ENCODE results near the gene TRPV3.

DNA sequence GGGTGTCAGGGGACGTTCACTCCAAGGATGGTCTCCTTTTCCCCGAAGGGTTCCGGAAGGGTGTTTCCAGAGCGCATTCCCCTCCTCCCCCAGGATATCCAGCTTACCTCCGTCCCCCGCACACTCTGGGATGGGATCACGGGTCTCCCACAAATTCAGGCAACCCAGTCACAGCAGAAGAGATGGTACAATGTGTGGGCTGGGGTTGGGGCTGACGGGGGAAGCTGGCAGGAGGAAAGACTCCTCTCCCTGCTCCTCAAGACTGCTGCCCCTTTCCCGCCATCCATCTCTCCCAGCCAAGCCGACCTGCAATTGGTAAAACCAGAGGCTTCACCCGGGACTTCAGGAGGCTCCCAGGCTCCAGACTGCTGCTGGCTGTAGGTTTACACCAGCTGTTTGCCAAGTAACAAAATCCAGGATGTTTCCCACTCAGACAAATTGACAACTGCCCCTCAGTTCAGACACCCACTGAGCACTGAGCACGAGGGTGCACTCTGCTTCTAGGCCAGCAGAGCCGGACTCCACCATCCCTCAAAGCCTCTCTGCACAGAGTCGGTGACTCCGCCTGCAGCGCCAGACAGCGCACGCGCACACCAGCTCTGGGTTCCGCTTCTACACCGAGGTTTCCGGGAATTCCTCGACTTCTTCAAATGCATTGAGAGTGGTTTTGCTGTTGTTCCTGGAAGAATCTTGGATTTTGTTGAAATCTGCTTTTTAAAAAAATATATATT, 44.1 kb downstream of the TRPV3 start:
- TF ChIP-seq ZNF274 (IDR thresholded peaks at IDR 0.05; ENCODE audit: low read depth, low read length), result no peak
- TF ChIP-seq, protein P1, sequence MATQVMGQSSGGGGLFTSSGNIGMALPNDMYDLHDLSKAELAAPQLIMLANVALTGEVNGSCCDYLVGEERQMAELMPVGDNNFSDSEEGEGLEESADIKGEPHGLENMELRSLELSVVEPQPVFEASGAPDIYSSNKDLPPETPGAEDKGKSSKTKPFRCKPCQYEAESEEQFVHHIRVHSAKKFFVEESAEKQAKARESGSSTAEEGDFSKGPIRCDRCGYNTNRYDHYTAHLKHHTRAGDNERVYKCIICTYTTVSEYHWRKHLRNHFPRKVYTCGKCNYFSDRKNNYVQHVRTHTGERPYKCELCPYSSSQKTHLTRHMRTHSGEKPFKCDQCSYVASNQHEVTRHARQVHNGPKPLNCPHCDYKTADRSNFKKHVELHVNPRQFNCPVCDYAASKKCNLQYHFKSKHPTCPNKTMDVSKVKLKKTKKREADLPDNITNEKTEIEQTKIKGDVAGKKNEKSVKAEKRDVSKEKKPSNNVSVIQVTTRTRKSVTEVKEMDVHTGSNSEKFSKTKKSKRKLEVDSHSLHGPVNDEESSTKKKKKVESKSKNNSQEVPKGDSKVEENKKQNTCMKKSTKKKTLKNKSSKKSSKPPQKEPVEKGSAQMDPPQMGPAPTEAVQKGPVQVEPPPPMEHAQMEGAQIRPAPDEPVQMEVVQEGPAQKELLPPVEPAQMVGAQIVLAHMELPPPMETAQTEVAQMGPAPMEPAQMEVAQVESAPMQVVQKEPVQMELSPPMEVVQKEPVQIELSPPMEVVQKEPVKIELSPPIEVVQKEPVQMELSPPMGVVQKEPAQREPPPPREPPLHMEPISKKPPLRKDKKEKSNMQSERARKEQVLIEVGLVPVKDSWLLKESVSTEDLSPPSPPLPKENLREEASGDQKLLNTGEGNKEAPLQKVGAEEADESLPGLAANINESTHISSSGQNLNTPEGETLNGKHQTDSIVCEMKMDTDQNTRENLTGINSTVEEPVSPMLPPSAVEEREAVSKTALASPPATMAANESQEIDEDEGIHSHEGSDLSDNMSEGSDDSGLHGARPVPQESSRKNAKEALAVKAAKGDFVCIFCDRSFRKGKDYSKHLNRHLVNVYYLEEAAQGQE (IDR thresholded peaks at IDR 0.05; ENCODE audit: low read depth), result no peak
- TF ChIP-seq POLR2AphosphoS5 (IDR thresholded peaks at IDR 0.05; ENCODE audit: low read depth, low read length), result no peak
- TF ChIP-seq POLR2A (IDR thresholded peaks at IDR 0.05; ENCODE audit: borderline replicate concordance, extremely low read depth, insufficient read depth, insufficient read length), result no peak
- TF ChIP-seq, protein P2, sequence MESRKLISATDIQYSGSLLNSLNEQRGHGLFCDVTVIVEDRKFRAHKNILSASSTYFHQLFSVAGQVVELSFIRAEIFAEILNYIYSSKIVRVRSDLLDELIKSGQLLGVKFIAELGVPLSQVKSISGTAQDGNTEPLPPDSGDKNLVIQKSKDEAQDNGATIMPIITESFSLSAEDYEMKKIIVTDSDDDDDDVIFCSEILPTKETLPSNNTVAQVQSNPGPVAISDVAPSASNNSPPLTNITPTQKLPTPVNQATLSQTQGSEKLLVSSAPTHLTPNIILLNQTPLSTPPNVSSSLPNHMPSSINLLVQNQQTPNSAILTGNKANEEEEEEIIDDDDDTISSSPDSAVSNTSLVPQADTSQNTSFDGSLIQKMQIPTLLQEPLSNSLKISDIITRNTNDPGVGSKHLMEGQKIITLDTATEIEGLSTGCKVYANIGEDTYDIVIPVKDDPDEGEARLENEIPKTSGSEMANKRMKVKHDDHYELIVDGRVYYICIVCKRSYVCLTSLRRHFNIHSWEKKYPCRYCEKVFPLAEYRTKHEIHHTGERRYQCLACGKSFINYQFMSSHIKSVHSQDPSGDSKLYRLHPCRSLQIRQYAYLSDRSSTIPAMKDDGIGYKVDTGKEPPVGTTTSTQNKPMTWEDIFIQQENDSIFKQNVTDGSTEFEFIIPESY (IDR thresholded peaks at IDR 0.05; ENCODE audit: extremely low read depth, insufficient replicate concordance, low read length), result no peak

Measured in HCT116 (cell line).